Measurements from ENCODE around the gene MAP2K3. TPM values are rescaled to one million over a fixed set of nuclear protein-coding genes. Genes with fewer than 3 reads are reported as not detected.

MAP2K3 gene
- total and polyA plus RNA-seq, 2 experiments from 2014 or later = 42.6 to 119 TPM

DNA sequence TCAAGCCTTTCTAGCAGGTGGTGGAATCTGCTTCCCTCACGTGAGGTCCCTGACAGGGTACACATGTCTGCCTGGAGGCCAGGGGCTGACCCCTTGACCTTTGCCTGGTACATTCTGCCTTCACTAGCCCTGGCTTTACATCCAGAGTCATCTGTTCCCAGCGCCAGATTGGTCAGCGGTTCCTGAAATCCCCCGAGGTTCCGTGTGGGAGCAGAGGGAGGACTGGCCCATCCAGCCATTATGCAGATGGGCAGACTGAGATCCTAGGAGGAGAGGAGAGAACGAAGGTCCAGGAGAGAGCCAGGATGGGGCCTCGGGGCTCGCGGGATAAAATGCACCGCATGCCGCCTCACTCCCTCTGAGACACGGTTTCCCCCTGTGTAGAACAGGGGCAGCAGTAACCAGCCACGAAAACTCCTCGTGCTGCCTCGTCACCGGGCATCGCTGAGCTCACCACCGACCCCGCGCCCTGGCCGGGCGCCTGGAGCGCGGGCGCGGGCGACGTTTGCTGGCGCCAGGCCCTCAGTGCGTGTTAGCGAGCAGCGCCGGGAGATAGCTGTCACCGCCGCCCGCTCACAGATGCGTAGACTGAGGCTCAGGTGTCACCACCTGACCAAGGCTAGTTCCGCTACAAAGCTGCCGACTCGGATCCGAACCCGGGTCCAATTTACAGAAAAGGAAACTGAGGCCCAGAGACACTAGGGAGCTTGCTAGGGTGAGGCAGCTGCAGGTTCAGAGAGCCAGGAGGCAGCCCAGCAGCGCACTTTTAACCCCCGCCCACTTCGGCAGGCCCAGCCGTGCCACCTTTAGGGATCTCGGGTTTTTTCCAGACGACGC lies 811 bp upstream of the MAP2K3 start:
- Histone ChIP-seq H2AFZ (peak overlapping the region; percentile 55), H3K9me2 (ENCODE audit: insufficient read depth) (no peaks in the 10 kb centered on the region), H3K4me1 (ENCODE audit: insufficient read depth) (peaks cover 32% of the 10 kb centered on the region), H3K36me3 (ENCODE audit: low read depth) (no peaks in the 10 kb centered on the region), H3K9me3 (ENCODE audit: low read depth) (no peaks in the 10 kb centered on the region), H4K20me1 (ENCODE audit: insufficient read depth) (no peaks in the 10 kb centered on the region), H3K27me3 (replicated peaks; ENCODE audit: insufficient read depth) (no peaks in the 10 kb centered on the region), H3K4me2 (ENCODE audit: unreplicated experiment) (peak overlapping the region; percentile 66), H3K79me2 (ENCODE audit: insufficient read depth) (peaks cover 40% of the 10 kb centered on the region), H3K4me3 (peak overlapping the region; percentile 88), H3K9ac (peak overlapping the region; percentile 68), H3K27ac (peak overlapping the region; percentile 87), H3F3A (ENCODE audit: insufficient read depth) (peaks cover 48% of the 10 kb centered on the region)
- DNase-seq = peak; percentile 67
- no peak for TF ChIP-seq EZH2 (IDR thresholded peaks at IDR 0.05; ENCODE audit: insufficient read depth, poor library complexity, severe bottlenecking)
- no peak for TF ChIP-seq EZH2phosphoT487 (IDR thresholded peaks at IDR 0.05; ENCODE audit: insufficient read depth, low read depth)
- 31 to 35% methylated on average over 48 to 49 of the region's 49 CpGs for WGBS, 2 experiments (ENCODE audit: low coverage in 1 of 2, low lambda C conversion rate in 2 of 2, missing lambda C conversion rate in 2 of 2)
- in situ Hi-C loops (cut with MboI) = no loop called here

DNA sequence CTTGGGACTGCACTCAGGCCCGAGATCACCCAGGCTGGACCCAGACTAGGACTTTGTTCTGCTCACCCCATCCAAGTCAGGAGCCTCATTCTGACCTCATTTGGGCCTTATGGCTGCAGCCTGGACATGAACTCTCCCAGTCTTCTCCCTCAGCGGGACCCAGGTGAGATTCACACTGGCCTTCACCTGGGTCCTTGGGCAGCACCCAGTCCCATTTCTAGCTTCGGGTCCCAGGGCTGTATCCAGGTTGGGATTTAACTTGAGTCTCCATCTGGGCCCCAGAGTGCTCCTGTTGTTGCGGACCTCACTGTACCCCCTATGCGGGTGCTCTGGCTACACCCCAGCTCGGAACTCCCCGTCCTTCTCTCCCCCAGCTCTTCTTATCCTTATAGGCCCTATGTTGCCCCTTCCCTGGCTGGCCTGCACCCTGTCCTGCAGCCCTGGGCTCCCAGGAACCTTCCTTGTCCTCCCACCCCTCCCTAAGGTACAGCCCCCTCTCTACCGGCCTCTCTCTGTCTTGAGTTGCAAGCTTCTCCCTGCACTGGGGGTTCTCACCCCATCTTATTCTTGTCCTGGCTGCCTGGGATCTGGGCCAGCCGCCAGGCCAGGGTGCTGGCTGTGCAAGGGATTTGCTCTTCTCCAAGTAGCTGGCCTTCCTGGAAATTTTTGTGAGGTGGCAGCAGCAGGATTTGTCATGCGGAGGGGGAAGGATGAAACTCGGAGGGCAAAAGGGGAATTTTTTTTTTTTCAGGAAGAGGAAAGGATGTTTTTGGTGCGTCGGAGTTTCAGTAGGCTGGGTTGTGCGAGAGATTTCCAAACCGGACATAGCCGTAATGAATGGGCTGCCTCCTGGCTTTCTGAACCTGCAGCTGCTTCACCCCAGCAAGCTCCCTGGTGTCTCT lies 904 bp downstream of the MAP2K3 start:
- Histone ChIP-seq H2AFZ (no peak overlapping the region), H3K9me3 (ENCODE audit: low read depth) (no peaks in the 10 kb centered on the region), H3K79me2 (ENCODE audit: insufficient read depth) (peaks cover 57% of the 10 kb centered on the region), H3K27ac (peak overlapping the region; percentile 96), H3K9ac (peak overlapping the region; percentile 98), H3K9me2 (ENCODE audit: insufficient read depth) (no peaks in the 10 kb centered on the region), H3K4me2 (ENCODE audit: unreplicated experiment) (peak overlapping the region; percentile 97), H4K20me1 (ENCODE audit: insufficient read depth) (no peaks in the 10 kb centered on the region), H3F3A (ENCODE audit: insufficient read depth) (peaks cover 48% of the 10 kb centered on the region), H3K4me3 (peak overlapping the region; percentile 88), H3K36me3 (ENCODE audit: low read depth) (no peaks in the 10 kb centered on the region), H3K4me1 (ENCODE audit: insufficient read depth) (peaks cover 46% of the 10 kb centered on the region), H3K27me3 (replicated peaks; ENCODE audit: insufficient read depth) (no peaks in the 10 kb centered on the region)
- in situ Hi-C loops (cut with MboI) = no loop called here
- TF ChIP-seq EZH2 (IDR thresholded peaks at IDR 0.05; ENCODE audit: insufficient read depth, poor library complexity, severe bottlenecking) = no peak
- no peak for TF ChIP-seq EZH2phosphoT487 (IDR thresholded peaks at IDR 0.05; ENCODE audit: insufficient read depth, low read depth)
- peak; percentile 78 for DNase-seq
- WGBS, 2 experiments (ENCODE audit: low coverage in 1 of 2, low lambda C conversion rate in 2 of 2, missing lambda C conversion rate in 2 of 2) = 1 to 3% methylated on average over 14 to 16 of the region's 16 CpGs

DNA sequence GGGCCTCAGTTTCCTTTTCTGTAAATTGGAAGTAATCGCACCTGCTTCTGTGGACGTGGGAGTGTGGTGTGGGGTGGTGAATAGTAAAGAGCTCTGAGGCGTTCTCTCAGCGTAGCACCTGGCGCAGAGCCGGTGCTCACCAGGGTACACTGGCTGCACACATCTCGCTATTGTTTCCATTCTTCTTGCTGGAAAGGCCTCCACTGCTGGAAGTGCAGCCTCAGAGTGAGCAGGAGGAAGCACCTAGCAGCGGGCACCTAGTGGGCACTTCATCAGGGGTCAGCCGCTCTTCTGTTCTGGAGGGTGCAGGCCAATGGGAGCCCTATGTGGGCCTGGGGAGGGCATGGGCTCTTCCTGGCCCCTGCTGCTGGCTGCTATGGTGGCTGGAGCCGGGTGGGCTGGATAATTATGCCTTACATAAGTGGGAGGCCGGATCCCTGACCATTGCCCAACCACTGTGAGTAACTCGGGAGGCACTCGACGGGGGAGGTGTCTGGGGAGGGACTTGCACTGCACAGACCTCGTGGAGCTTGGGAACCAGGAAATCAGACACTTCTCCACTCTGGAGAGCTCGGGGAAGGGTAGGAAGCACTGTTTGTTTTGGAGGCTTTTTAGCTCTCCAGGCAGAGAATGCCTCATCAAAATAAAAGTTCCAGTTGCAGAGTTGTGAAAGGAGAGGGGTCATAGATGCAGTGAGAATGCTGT lies 1.7 kb downstream of the MAP2K3 start:
- no peaks in the 10 kb centered on the region for H3K36me3 ChIP-seq (ENCODE audit: low read depth)
- WGBS, 2 experiments (ENCODE audit: low coverage in 1 of 2, low lambda C conversion rate in 2 of 2, missing lambda C conversion rate in 2 of 2) = 6 to 8% methylated on average over 16 of the region's 16 CpGs
- H3K27me3 ChIP-seq (replicated peaks; ENCODE audit: insufficient read depth) = no peaks in the 10 kb centered on the region
- TF ChIP-seq EZH2 (IDR thresholded peaks at IDR 0.05; ENCODE audit: insufficient read depth, poor library complexity, severe bottlenecking) (no peak), EZH2phosphoT487 (IDR thresholded peaks at IDR 0.05; ENCODE audit: insufficient read depth, low read depth) (no peak)
- peaks cover 65% of the 10 kb centered on the region for H3K79me2 ChIP-seq (ENCODE audit: insufficient read depth)
- peaks cover 44% of the 10 kb centered on the region for H3F3A ChIP-seq (ENCODE audit: insufficient read depth)
- no peaks in the 10 kb centered on the region for H3K9me3 ChIP-seq (ENCODE audit: low read depth)
- H3K9me2 ChIP-seq (ENCODE audit: insufficient read depth) = no peaks in the 10 kb centered on the region
- H3K27ac ChIP-seq = peak overlapping the region; percentile 96
- H3K9ac ChIP-seq = peak overlapping the region; percentile 98
- no peak overlapping the region for H2AFZ ChIP-seq
- in situ Hi-C loops (cut with MboI) = no loop called here
- peak overlapping the region; percentile 97 for H3K4me2 ChIP-seq (ENCODE audit: unreplicated experiment)
- peak overlapping the region; percentile 88 for H3K4me3 ChIP-seq
- H4K20me1 ChIP-seq (ENCODE audit: insufficient read depth) = no peaks in the 10 kb centered on the region
- H3K4me1 ChIP-seq (ENCODE audit: insufficient read depth) = peaks cover 46% of the 10 kb centered on the region
- peak; percentile 99 for DNase-seq

Data from GM23248 (cell line).